ENCODE data around the gene WSCD1. TPM values are rescaled to one million over a fixed set of nuclear protein-coding genes. Genes with fewer than 3 reads are reported as not detected.

WSCD1 gene
- total RNA-seq, 1 experiment from 2014 or later = not detected

DNA sequence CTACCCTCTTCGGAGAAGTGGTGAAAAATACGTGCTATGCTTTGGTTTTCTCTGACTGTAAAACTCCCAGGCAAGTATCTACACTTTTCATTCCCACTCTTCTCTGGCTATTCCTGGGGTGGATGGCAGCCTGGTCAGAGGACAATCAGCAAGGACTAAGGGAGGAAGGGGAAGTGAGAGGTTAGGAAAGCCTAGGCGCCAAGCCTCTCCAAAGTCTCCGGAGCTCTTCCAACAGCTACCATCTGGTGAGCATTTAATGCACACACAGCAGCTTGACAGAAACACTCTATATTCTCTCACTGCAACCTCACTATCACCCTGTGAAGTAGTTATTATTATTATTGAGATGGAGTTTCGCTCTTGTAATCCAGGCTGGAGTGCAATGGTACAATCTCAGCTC lies 65.1 kb downstream of the WSCD1 start:
- no peaks in the 10 kb centered on the region for H3K79me2 ChIP-seq (ENCODE audit: low read length)
- no peak overlapping the region for H3K9ac ChIP-seq (ENCODE audit: low read length)
- H3K4me2 ChIP-seq (ENCODE audit: low read depth, low read length, poor library complexity, severe bottlenecking) = no peak overlapping the region
- no peaks in the 10 kb centered on the region for H3K9me2 ChIP-seq (replicated peaks; ENCODE audit: insufficient read depth, low read length)
- H2AFZ ChIP-seq (ENCODE audit: low read length) = no peak overlapping the region
- no peaks in the 10 kb centered on the region for H3K9me3 ChIP-seq (ENCODE audit: low read length)
- no peaks in the 10 kb centered on the region for H4K20me1 ChIP-seq (ENCODE audit: insufficient read depth, low read depth, low read length)
- no peak for DNase-seq
- H3K27me3 ChIP-seq (ENCODE audit: low read length) = no peaks in the 10 kb centered on the region
- H3K4me1 ChIP-seq (ENCODE audit: low read length) = no peaks in the 10 kb centered on the region
- no peak overlapping the region for H3K27ac ChIP-seq (ENCODE audit: low read length)
- no peak overlapping the region for H3K4me3 ChIP-seq (ENCODE audit: low read length)
- H3K36me3 ChIP-seq (ENCODE audit: insufficient read depth, low read length) = no peaks in the 10 kb centered on the region

DNA sequence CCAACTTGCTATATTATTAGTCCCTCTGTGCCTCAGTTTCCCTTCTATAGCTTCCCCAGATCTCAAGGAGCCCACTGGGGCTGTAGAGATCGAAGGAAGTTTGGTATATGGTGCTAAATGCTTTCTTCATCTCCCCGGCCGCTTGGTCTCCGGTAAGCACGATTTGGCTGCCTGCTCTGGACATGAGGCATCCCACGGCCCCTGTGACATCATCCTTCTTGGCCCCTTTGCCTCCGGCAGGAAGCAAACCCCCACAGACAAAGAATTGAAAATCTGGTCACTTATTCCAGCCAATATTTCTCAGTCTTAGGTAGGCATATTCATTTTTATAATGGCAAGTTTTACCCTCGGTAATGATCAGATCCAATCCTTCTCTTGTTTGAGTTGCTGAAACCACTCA lies 65.8 kb downstream of the WSCD1 start:
- H3K4me1 ChIP-seq (ENCODE audit: low read length) = no peaks in the 10 kb centered on the region

DNA sequence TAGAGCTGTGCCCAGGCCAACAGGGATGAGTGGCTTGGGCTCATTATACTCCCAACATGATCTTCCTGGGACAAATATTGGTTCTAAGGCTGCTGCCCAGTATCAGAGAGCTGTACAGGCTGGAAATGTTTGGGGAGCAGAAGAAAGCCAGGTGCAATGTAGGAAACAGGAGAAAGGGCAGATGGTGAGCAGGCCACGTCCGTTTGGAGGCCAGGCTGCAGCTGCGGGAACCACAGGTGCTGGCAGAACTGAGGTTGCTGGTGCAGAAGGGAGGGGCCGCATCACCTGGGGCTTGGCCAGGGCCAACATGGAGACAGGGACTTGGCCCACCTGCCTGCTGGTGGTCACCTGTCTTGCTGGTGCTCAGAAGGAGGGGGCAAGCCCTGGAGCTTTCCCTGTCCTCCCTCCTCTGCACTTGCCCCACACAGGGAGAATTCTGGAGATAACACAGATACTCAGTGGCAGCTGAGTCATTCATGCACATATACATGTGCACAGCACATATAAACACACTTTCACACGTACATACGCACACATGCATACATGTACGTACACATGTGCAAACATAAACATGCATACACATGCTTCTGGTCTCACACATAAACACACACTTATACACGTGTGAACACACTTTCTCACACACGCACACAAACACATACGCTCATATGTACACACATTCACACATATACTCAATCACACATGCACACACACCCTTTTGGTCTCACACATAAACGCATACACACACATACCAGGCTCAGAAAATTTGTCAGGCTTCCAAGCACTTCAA lies 67.7 kb downstream of the WSCD1 start:
- Histone ChIP-seq H3K27me3 (ENCODE audit: low read length) (no peaks in the 10 kb centered on the region), H3K4me2 (ENCODE audit: low read depth, low read length, poor library complexity, severe bottlenecking) (no peak overlapping the region), H3K9me3 (ENCODE audit: low read length) (no peaks in the 10 kb centered on the region), H3K27ac (ENCODE audit: low read length) (no peak overlapping the region), H3K36me3 (ENCODE audit: insufficient read depth, low read length) (no peaks in the 10 kb centered on the region), H3K9me2 (replicated peaks; ENCODE audit: insufficient read depth, low read length) (no peaks in the 10 kb centered on the region), H4K20me1 (ENCODE audit: insufficient read depth, low read depth, low read length) (no peaks in the 10 kb centered on the region), H3K79me2 (ENCODE audit: low read length) (no peaks in the 10 kb centered on the region), H2AFZ (ENCODE audit: low read length) (no peak overlapping the region), H3K9ac (ENCODE audit: low read length) (no peak overlapping the region), H3K4me3 (ENCODE audit: low read length) (no peak overlapping the region), H3K4me1 (ENCODE audit: low read length) (no peaks in the 10 kb centered on the region)
- no peak for DNase-seq

More for the DNA sequence above, 65.8 kb downstream of the WSCD1 start:
- no peaks in the 10 kb centered on the region for H3K9me3 ChIP-seq (ENCODE audit: low read length)
- no peaks in the 10 kb centered on the region for H3K27me3 ChIP-seq (ENCODE audit: low read length)
- DNase-seq = no peak
- no peak overlapping the region for H2AFZ ChIP-seq (ENCODE audit: low read length)
- H3K4me3 ChIP-seq (ENCODE audit: low read length) = no peak overlapping the region
- H3K79me2 ChIP-seq (ENCODE audit: low read length) = no peaks in the 10 kb centered on the region
- H3K27ac ChIP-seq (ENCODE audit: low read length) = no peak overlapping the region
- H3K9me2 ChIP-seq (replicated peaks; ENCODE audit: insufficient read depth, low read length) = no peaks in the 10 kb centered on the region
- H4K20me1 ChIP-seq (ENCODE audit: insufficient read depth, low read depth, low read length) = no peaks in the 10 kb centered on the region
- no peaks in the 10 kb centered on the region for H3K36me3 ChIP-seq (ENCODE audit: insufficient read depth, low read length)
- H3K9ac ChIP-seq (ENCODE audit: low read length) = no peak overlapping the region
- no peak overlapping the region for H3K4me2 ChIP-seq (ENCODE audit: low read depth, low read length, poor library complexity, severe bottlenecking)

GRCh38 chr17:6138761-6139446 lies 68.7 kb downstream of the WSCD1 start:
- no peak overlapping the region for H3K4me2 ChIP-seq (ENCODE audit: low read depth, low read length, poor library complexity, severe bottlenecking)

GRCh38 chr17:6139447-6139832 lies 69.3 kb downstream of the WSCD1 start:
- Histone ChIP-seq H3K4me1 (ENCODE audit: low read length) (no peaks in the 10 kb centered on the region), H3K9me3 (ENCODE audit: low read length) (no peaks in the 10 kb centered on the region), H3K9me2 (replicated peaks; ENCODE audit: insufficient read depth, low read length) (no peaks in the 10 kb centered on the region), H3K9ac (ENCODE audit: low read length) (no peak overlapping the region), H3K27ac (ENCODE audit: low read length) (no peak overlapping the region), H3K79me2 (ENCODE audit: low read length) (no peaks in the 10 kb centered on the region), H3K36me3 (ENCODE audit: insufficient read depth, low read length) (no peaks in the 10 kb centered on the region), H3K4me3 (ENCODE audit: low read length) (no peak overlapping the region), H4K20me1 (ENCODE audit: insufficient read depth, low read depth, low read length) (no peaks in the 10 kb centered on the region), H2AFZ (ENCODE audit: low read length) (no peak overlapping the region), H3K4me2 (ENCODE audit: low read depth, low read length, poor library complexity, severe bottlenecking) (no peak overlapping the region), H3K27me3 (ENCODE audit: low read length) (no peaks in the 10 kb centered on the region)
- DNase-seq = no peak

More at GRCh38 chr17:6138761-6139446, 68.7 kb downstream of the WSCD1 start:
- Histone ChIP-seq H4K20me1 (ENCODE audit: insufficient read depth, low read depth, low read length) (no peaks in the 10 kb centered on the region), H3K27me3 (ENCODE audit: low read length) (no peaks in the 10 kb centered on the region), H3K9me3 (ENCODE audit: low read length) (no peaks in the 10 kb centered on the region), H3K79me2 (ENCODE audit: low read length) (no peaks in the 10 kb centered on the region), H3K36me3 (ENCODE audit: insufficient read depth, low read length) (no peaks in the 10 kb centered on the region), H3K9ac (ENCODE audit: low read length) (no peak overlapping the region), H3K4me3 (ENCODE audit: low read length) (no peak overlapping the region), H2AFZ (ENCODE audit: low read length) (no peak overlapping the region), H3K9me2 (replicated peaks; ENCODE audit: insufficient read depth, low read length) (no peaks in the 10 kb centered on the region), H3K27ac (ENCODE audit: low read length) (no peak overlapping the region), H3K4me1 (ENCODE audit: low read length) (no peaks in the 10 kb centered on the region)
- no peak for DNase-seq

DNA sequence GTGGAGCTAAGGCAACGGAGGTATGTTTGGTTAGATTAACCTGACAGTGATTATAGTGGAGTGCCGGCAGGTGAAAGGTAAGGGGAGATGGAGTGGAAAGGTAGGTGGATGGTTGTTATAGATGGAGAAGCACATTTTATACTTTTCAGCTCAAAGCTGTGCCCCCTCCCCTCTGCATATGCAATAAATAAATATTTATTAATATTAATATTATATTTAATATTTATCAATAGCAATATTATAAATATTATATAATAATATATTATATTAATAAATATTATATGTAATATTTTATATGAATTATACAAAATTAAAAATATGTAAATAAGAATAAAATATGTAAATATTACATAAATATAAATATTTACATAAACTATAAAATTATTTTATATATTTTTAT lies 70.0 kb downstream of the WSCD1 start:
- Histone ChIP-seq H2AFZ (ENCODE audit: low read length) (no peak overlapping the region), H3K27ac (ENCODE audit: low read length) (no peak overlapping the region), H3K36me3 (ENCODE audit: insufficient read depth, low read length) (no peaks in the 10 kb centered on the region), H3K4me3 (ENCODE audit: low read length) (no peak overlapping the region), H3K9me2 (replicated peaks; ENCODE audit: insufficient read depth, low read length) (no peaks in the 10 kb centered on the region), H3K79me2 (ENCODE audit: low read length) (no peaks in the 10 kb centered on the region), H4K20me1 (ENCODE audit: insufficient read depth, low read depth, low read length) (no peaks in the 10 kb centered on the region), H3K9ac (ENCODE audit: low read length) (no peak overlapping the region), H3K27me3 (ENCODE audit: low read length) (no peaks in the 10 kb centered on the region), H3K9me3 (ENCODE audit: low read length) (no peaks in the 10 kb centered on the region), H3K4me1 (ENCODE audit: low read length) (no peaks in the 10 kb centered on the region), H3K4me2 (ENCODE audit: low read depth, low read length, poor library complexity, severe bottlenecking) (no peak overlapping the region)
- no peak for DNase-seq

DNA sequence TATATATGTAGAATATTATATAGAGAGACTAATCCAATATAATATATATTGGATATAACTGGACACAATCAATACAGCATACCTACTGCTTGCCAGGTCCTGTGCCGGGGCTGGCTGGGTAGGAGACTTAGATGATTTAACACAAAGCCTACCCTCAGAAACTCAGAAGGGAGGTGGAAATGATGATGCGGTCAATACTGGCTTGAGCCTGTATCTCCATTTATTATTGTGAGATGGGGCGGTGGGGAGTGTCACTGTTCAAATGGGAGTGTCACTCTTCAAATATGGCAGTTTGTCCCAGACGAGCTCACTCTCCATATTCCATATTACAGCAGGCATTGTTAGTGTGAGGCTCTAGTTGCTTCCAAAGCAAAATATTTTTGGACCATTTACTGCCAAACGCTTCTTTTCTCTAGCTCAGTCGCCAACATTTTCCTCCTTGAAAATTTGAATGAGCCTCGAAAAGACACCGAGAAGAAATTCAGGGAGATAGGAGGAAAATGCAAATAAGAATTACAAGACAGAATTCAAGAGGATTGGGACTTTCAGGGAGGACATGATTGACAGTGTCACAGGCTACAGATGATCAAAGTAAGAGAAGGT lies 70.7 kb downstream of the WSCD1 start:
- Histone ChIP-seq H3K4me3 (ENCODE audit: low read length) (no peak overlapping the region), H3K27me3 (ENCODE audit: low read length) (no peaks in the 10 kb centered on the region), H3K36me3 (ENCODE audit: insufficient read depth, low read length) (no peaks in the 10 kb centered on the region), H3K27ac (ENCODE audit: low read length) (no peak overlapping the region), H2AFZ (ENCODE audit: low read length) (no peak overlapping the region), H3K9me3 (ENCODE audit: low read length) (no peaks in the 10 kb centered on the region), H3K4me2 (ENCODE audit: low read depth, low read length, poor library complexity, severe bottlenecking) (no peak overlapping the region), H3K9ac (ENCODE audit: low read length) (no peak overlapping the region), H4K20me1 (ENCODE audit: insufficient read depth, low read depth, low read length) (no peaks in the 10 kb centered on the region), H3K9me2 (replicated peaks; ENCODE audit: insufficient read depth, low read length) (no peaks in the 10 kb centered on the region), H3K79me2 (ENCODE audit: low read length) (no peaks in the 10 kb centered on the region), H3K4me1 (ENCODE audit: low read length) (no peaks in the 10 kb centered on the region)
- no peak for DNase-seq

GRCh38 chr17:6142701-6143100 lies 72.5 kb downstream of the WSCD1 start:
- Histone ChIP-seq H3K9me3 (ENCODE audit: low read length) (no peaks in the 10 kb centered on the region), H3K4me2 (ENCODE audit: low read depth, low read length, poor library complexity, severe bottlenecking) (no peak overlapping the region), H3K27ac (ENCODE audit: low read length) (no peak overlapping the region), H3K4me3 (ENCODE audit: low read length) (no peak overlapping the region), H3K27me3 (ENCODE audit: low read length) (no peaks in the 10 kb centered on the region), H3K4me1 (ENCODE audit: low read length) (no peaks in the 10 kb centered on the region), H3K9me2 (replicated peaks; ENCODE audit: insufficient read depth, low read length) (no peaks in the 10 kb centered on the region), H2AFZ (ENCODE audit: low read length) (no peak overlapping the region), H4K20me1 (ENCODE audit: insufficient read depth, low read depth, low read length) (no peaks in the 10 kb centered on the region), H3K36me3 (ENCODE audit: insufficient read depth, low read length) (no peaks in the 10 kb centered on the region), H3K79me2 (ENCODE audit: low read length) (no peaks in the 10 kb centered on the region), H3K9ac (ENCODE audit: low read length) (no peak overlapping the region)
- DNase-seq = no peak
